ENCODE data around the gene STAU1. TPM values are rescaled to one million over a fixed set of nuclear protein-coding genes. Genes with fewer than 3 reads are reported as not detected.

Gene STAU1
- polyA plus RNA-seq, 3 donors, result 17.3 to 34.2 (median 24.0) TPM

DNA sequence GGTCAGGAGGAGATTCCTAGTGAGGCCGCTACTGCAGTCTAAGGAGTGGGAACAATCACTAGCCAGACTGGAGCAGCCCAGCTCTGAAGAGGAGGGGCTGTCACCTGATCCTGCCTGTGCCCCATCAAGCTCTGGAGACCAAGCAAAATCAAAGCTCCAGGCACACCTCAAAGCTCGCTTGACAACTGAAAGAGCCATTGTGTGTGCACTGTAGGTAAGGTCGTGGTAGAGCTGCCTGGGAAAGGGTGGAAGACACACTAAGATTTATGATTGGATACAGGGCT lies 83.8 kb downstream of the STAU1 start:
- peaks cover 12% of the 10 kb centered on the region for H3K4me1 Mint-ChIP-seq
- DNase-seq, result no peak
- Histone ChIP-seq H3K27ac (ENCODE audit: low read depth in 1 of 2, low read length in 2 of 2) (no peak overlapping the region), H3K27me3 (ENCODE audit: control insufficient read depth in 2 of 2, insufficient read depth in 2 of 2, low read length in 2 of 2) (no peaks in the 10 kb centered on the region), H3K4me3 (replicated peaks in 1 of 3; ENCODE audit: low read depth in 2 of 3, low read length in 3 of 3) (no peak overlapping the region), H3K79me2 (ENCODE audit: insufficient read depth, low read length) (no peaks in the 10 kb centered on the region), H2AFZ (ENCODE audit: insufficient read depth, low read depth, low read length, poor library complexity, severe bottlenecking) (no peak overlapping the region), H4K20me1 (ENCODE audit: insufficient read depth, low read length) (peaks cover 8% of the 10 kb centered on the region), H3K4me1 (ENCODE audit: control insufficient read depth in 1 of 2, insufficient read depth in 2 of 2, low read length in 2 of 2) (peaks cover 0 to 11% of the 10 kb centered on the region in 2 donors), H3K9ac (ENCODE audit: insufficient read depth, low read length, poor library complexity, severe bottlenecking) (no peak overlapping the region), H3K36me3 (replicated peaks in 1 of 2; ENCODE audit: control insufficient read depth in 1 of 2, insufficient read depth in 2 of 2, low read length in 2 of 2) (peaks cover 29 to 33% of the 10 kb centered on the region in 2 donors), H3K4me2 (replicated peaks; ENCODE audit: extremely low read depth, low read length, poor library complexity, severe bottlenecking) (no peak overlapping the region), H3K9me3 (replicated peaks in 1 of 2; ENCODE audit: control insufficient read depth in 1 of 2, insufficient read depth in 1 of 2, low read length in 2 of 2) (no peaks in the 10 kb centered on the region)
- H3K27ac Mint-ChIP-seq, result peak overlapping the region in 1 of 7 donors; percentile 18
- H3K4me3 Mint-ChIP-seq, result no peak overlapping the region
- H3K9me3 Mint-ChIP-seq, result no peaks in the 10 kb centered on the region
- intact Hi-C loops (cut with micrococcal nuclease), result no loop called here
- 100% methylated on average over 1 of the region's 3 CpGs for WGBS (ENCODE audit: insufficient coverage)
- no peaks in the 10 kb centered on the region for H3K27me3 Mint-ChIP-seq (ENCODE audit: low read depth in 3 of 3)
- peaks cover 29 to 40% of the 10 kb centered on the region in 2 donors for H3K36me3 Mint-ChIP-seq
- no peak for TF ChIP-seq CTCF (IDR thresholded peaks at IDR 0.05)

GRCh38 chr20:49103647-49104364 lies 84.3 kb downstream of the STAU1 start:
- Histone ChIP-seq H3K4me2 (replicated peaks; ENCODE audit: extremely low read depth, low read length, poor library complexity, severe bottlenecking) (no peak overlapping the region), H3K36me3 (replicated peaks in 1 of 2; ENCODE audit: control insufficient read depth in 1 of 2, insufficient read depth in 2 of 2, low read length in 2 of 2) (peaks cover 34 to 37% of the 10 kb centered on the region in 2 donors), H3K4me3 (replicated peaks in 1 of 3; ENCODE audit: low read depth in 2 of 3, low read length in 3 of 3) (no peak overlapping the region), H3K9ac (ENCODE audit: insufficient read depth, low read length, poor library complexity, severe bottlenecking) (no peak overlapping the region), H4K20me1 (ENCODE audit: insufficient read depth, low read length) (peaks cover 8% of the 10 kb centered on the region), H3K9me3 (replicated peaks in 1 of 2; ENCODE audit: control insufficient read depth in 1 of 2, insufficient read depth in 1 of 2, low read length in 2 of 2) (no peaks in the 10 kb centered on the region), H3K27me3 (ENCODE audit: control insufficient read depth in 2 of 2, insufficient read depth in 2 of 2, low read length in 2 of 2) (no peaks in the 10 kb centered on the region), H3K27ac (ENCODE audit: low read depth in 1 of 2, low read length in 2 of 2) (peak overlapping the region in 1 of 2 donors; percentile 47), H2AFZ (ENCODE audit: insufficient read depth, low read depth, low read length, poor library complexity, severe bottlenecking) (no peak overlapping the region), H3K4me1 (ENCODE audit: control insufficient read depth in 1 of 2, insufficient read depth in 2 of 2, low read length in 2 of 2) (peaks cover 0 to 11% of the 10 kb centered on the region in 2 donors), H3K79me2 (ENCODE audit: insufficient read depth, low read length) (no peaks in the 10 kb centered on the region)
- Mint-ChIP-seq H3K4me1 (peaks cover 12% of the 10 kb centered on the region), H3K27ac (peak overlapping the region in 2 of 7 donors; percentile 50 to 58), H3K4me3 (no peak overlapping the region), H3K36me3 (peaks cover 32 to 43% of the 10 kb centered on the region in 2 donors), H3K27me3 (ENCODE audit: low read depth in 3 of 3) (no peaks in the 10 kb centered on the region), H3K9me3 (no peaks in the 10 kb centered on the region)
- intact Hi-C loops (cut with micrococcal nuclease), result no loop called here
- TF ChIP-seq CTCF (IDR thresholded peaks at IDR 0.05), result no peak
- no peak for DNase-seq
- WGBS (ENCODE audit: insufficient coverage), result 92% methylated on average over 6 of the region's 7 CpGs

Data from CD14-positive monocyte (primary cell).